DOHH2 (cell line): Measurements from ENCODE around the gene COL4A1.

ENCODE experiments used
- H3F3A ChIP-seq: fragments of 200-600 bp; sonication (generic), shearing (Covaris generic); 2 replicates; pipeline ENCODE4 v1.6.0; 2016; ENCODE audit warnings: antibody characterized with exemption, mild to moderate bottlenecking; ENCODE audit not compliant: control insufficient read depth, insufficient read depth
- H3K27ac ChIP-seq: fragments of 200-600 bp; sonication (generic); 2 replicates; pipeline ENCODE4 v1.5.1; 2014; ENCODE audit warnings: low read depth, mild to moderate bottlenecking, low read length, moderate library complexity
- H3K27me3 ChIP-seq: fragments of 200-600 bp; sonication (generic); 2 replicates; pipeline ENCODE4 v1.6.1; 2014; ENCODE audit warnings: mild to moderate bottlenecking, low read length, mixed read lengths; ENCODE audit not compliant: control insufficient read depth
- H3K36me3 ChIP-seq: fragments of 200-600 bp; sonication (generic); 2 replicates; pipeline ENCODE4 v1.6.1; 2014; ENCODE audit warnings: mild to moderate bottlenecking, low read length, moderate library complexity, mixed read lengths; ENCODE audit not compliant: control insufficient read depth
- H3K4me1 ChIP-seq: fragments of 200-600 bp; sonication (generic); 2 replicates; pipeline ENCODE4 v1.6.1; 2014; ENCODE audit warnings: mild to moderate bottlenecking, low read length, mixed read lengths; ENCODE audit not compliant: control insufficient read depth
- H3K4me2 ChIP-seq: fragments of 200-600 bp; sonication (generic); 2 replicates; pipeline ENCODE4 v1.6.0; 2014; ENCODE audit warnings: mild to moderate bottlenecking, low read length, moderate library complexity
- H3K4me3 ChIP-seq: fragments of 200-600 bp; sonication (generic); 2 replicates; pipeline ENCODE4 v1.5.1; 2014; ENCODE audit warnings: mild to moderate bottlenecking, low read length, mixed read lengths
- H3K79me2 ChIP-seq: fragments of 200-600 bp; sonication (generic); 2 replicates; pipeline ENCODE4 v1.6.1; 2014; ENCODE audit warnings: mild to moderate bottlenecking, low read length, mixed read lengths; ENCODE audit not compliant: control insufficient read depth
- H3K9me2 ChIP-seq: fragments of 200-600 bp; sonication (generic); replicated peaks from 2 replicates; pipeline ENCODE4 v1.6.1; 2014; ENCODE audit warnings: mild to moderate bottlenecking, low read length, mixed read lengths; ENCODE audit not compliant: control insufficient read depth
- H3K9me3 ChIP-seq: fragments of 200-600 bp; sonication (generic); 2 replicates; pipeline ENCODE4 v1.6.1; 2014; ENCODE audit warnings: antibody characterized with exemption, low read length, mixed read lengths; ENCODE audit not compliant: control insufficient read depth, insufficient read depth
- H4K20me1 ChIP-seq: fragments of 200-600 bp; sonication (generic); 2 replicates; pipeline ENCODE4 v1.6.0; 2014; ENCODE audit warnings: low read depth, mild to moderate bottlenecking, antibody characterized with exemption, low read length, moderate library complexity; ENCODE audit not compliant: control insufficient read depth, insufficient read depth
- CTCF ChIP-seq: fragments of 200-600 bp; sonication (generic); IDR thresholded peaks from one replicate; pipeline ENCODE4 v1.5.1; 2014; ENCODE audit warnings: antibody characterized with exemption, mild to moderate bottlenecking, low read depth, low read length; ENCODE audit not compliant: poor library complexity, severe bottlenecking
- EZH2phosphoT487 ChIP-seq: fragments of 200-600 bp; sonication (generic); IDR thresholded peaks from 2 replicates; pipeline ENCODE4 v1.6.1; 2017; ENCODE audit warnings: borderline replicate concordance, mild to moderate bottlenecking, antibody characterized with exemption, low read length, moderate library complexity, mixed read lengths

The COL4A1 gene

GRCh38 chr13:110259651-110260050 is 47.3 kb downstream of the COL4A1 start:
- H4K20me1 ChIP-seq, result no peaks in the 10 kb centered on the region
- TF ChIP-seq EZH2phosphoT487 (no peak), CTCF (no peak)
- H3K9me2 ChIP-seq, result no peaks in the 10 kb centered on the region
- no peaks in the 10 kb centered on the region for H3K4me1 ChIP-seq
- peaks cover 11% of the 10 kb centered on the region; the same call in 1 of the 2 replicates for H3K9me3 ChIP-seq
- no peaks in the 10 kb centered on the region; the same call in 1 of the 2 replicates for H3K27me3 ChIP-seq
- H3K4me3 ChIP-seq, result no peak overlapping the region
- H3K36me3 ChIP-seq, result no peaks in the 10 kb centered on the region
- H3F3A ChIP-seq, result peaks cover 2% of the 10 kb centered on the region
- no peaks in the 10 kb centered on the region for H3K79me2 ChIP-seq
- no peak overlapping the region for H3K27ac ChIP-seq
- H3K4me2 ChIP-seq, result no peak overlapping the region

DNA sequence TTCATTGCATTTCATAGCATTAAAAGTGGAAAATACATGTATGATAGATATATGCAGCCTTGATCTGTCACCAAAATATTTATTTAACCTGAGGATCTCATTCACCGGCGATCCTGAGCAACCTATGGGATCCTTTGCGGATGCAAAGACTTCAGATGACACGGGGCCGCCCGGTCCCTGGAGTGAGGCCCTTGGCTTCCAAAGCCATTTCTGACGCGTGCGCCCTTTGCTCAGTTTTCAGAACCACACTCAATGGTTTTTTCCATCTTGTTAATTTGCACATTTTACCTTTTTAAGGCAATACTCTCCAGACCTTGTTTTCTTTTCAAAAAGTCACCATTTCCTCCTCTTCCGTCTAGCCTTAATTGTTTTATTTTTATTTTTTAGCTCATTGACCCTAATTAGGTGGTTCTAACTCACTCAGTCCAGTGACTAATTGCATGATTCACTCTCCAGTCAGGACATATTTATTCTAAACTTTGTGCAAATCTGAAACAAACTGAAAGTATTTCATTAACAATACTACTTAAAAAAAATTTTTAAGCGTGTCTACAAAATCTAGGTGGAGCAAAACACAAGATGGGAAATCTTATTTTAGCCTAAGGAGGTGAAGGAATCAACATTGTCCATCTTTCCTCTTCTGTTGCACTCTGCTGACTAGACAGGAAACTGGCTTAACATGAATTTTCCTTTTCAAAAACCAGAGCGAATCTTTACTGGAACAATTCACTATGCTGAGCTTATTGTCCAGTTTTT is 47.9 kb downstream of the COL4A1 start:
- Histone ChIP-seq H3K27ac (no peak overlapping the region), H3K36me3 (no peaks in the 10 kb centered on the region), H3K4me1 (no peaks in the 10 kb centered on the region), H3K4me2 (no peak overlapping the region), H3K79me2 (no peaks in the 10 kb centered on the region), H3K4me3 (no peak overlapping the region), H4K20me1 (no peaks in the 10 kb centered on the region), H3F3A (peaks cover 2% of the 10 kb centered on the region), H3K9me3 (peaks cover 12% of the 10 kb centered on the region; the same call in 1 of the 2 replicates), H3K9me2 (no peaks in the 10 kb centered on the region), H3K27me3 (no peaks in the 10 kb centered on the region; the same call in 1 of the 2 replicates)
- TF ChIP-seq CTCF (no peak), EZH2phosphoT487 (no peak)

DNA sequence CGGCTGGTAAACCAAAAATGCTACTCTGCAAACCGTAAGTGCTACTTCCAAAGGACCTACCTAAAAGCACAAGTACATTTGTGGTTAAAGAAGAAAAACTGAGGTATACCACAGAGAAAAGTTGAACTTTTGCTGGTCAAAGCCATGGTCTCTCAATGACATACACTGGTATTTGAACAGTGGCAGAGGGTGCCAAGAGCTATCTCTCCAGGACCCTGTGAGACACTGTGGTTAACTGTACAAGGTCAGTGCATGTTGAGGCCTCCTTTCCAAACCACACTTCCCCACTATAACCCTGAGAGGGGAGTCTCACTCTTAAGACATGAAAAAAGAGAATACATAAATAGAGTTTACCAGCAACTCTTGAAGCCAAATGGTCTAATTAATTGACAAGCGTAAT is 49.5 kb downstream of the COL4A1 start:
- Histone ChIP-seq H3K4me3 (no peak overlapping the region), H3F3A (peaks cover 2% of the 10 kb centered on the region), H3K9me3 (peaks cover 12% of the 10 kb centered on the region; the same call in 1 of the 2 replicates), H3K9me2 (no peaks in the 10 kb centered on the region), H3K27me3 (no peaks in the 10 kb centered on the region), H3K4me2 (no peak overlapping the region), H4K20me1 (no peaks in the 10 kb centered on the region), H3K27ac (no peak overlapping the region), H3K79me2 (no peaks in the 10 kb centered on the region), H3K4me1 (no peaks in the 10 kb centered on the region), H3K36me3 (no peaks in the 10 kb centered on the region)
- no peak for TF ChIP-seq EZH2phosphoT487
- no peak for TF ChIP-seq CTCF
